Stimulated activated CD4-positive, alpha-beta T cell treated with anti-CD3 and anti-CD28 coated beads, Interleukin-15, amount 100 ng/mL, for 48 hours (primary cell): ENCODE data around the gene ZDHHC11.
"Not testable (repeated sequence)": the region's sequence is repeated elsewhere in the genome, so short reads cannot be mapped to it uniquely, and the experiment has no call there.

Experiments
- DNase-seq, 2 donors: peaks; one replicate each; pipeline ENCODE4 v3.0.0-alpha.2; 2020; ENCODE audit warnings: low read depth in 2 of 2

Gene ZDHHC11

GRCh38 chr5:761854-762710 is 88.7 kb downstream of the ZDHHC11 start:
- DNase-seq: no peak

GRCh38 chr5:761059-761771 is 89.6 kb downstream of the ZDHHC11 start:
- DNase-seq: no peak

GRCh38 chr5:760363-761058 is 90.3 kb downstream of the ZDHHC11 start:
- DNase-seq: no peak

GRCh38 chr5:759781-760362 is 90.9 kb downstream of the ZDHHC11 start:
- DNase-seq: no peak

DNA sequence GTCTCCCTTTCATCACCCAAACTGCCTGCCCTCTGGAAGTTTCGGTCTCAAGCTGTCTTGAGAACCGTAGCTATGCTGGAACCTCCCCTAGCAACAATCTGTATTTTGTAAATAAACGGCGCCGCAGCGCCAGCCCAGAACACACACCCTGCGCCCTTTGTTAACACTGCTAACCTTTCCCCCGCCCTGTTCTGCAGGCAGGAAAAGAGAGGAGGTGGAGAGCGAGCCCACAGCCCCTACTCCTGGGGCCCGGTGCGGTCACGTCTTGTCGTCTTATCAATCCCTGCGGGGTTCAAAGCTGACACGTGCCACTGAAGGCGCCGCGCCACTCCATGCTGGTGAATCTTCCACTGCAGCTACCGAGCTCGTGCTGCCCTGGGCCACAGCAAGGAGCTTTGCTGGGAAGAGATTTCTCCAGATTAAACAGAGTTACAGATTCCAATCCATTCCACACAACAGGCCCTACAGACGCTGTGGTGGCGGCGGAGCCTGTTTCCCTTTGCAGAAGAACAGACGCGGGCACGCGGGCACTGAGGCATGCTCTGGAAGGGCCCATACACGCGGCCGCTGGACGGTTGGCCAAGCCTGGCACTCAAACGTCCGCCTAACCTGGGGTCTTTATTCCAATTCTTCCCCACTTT is 91.6 kb downstream of the ZDHHC11 start:
- no peak for DNase-seq

- DNase-seq: no peak
Measured at GRCh38 chr5:758698-759053, 92.1 kb downstream of the ZDHHC11 start.

DNA sequence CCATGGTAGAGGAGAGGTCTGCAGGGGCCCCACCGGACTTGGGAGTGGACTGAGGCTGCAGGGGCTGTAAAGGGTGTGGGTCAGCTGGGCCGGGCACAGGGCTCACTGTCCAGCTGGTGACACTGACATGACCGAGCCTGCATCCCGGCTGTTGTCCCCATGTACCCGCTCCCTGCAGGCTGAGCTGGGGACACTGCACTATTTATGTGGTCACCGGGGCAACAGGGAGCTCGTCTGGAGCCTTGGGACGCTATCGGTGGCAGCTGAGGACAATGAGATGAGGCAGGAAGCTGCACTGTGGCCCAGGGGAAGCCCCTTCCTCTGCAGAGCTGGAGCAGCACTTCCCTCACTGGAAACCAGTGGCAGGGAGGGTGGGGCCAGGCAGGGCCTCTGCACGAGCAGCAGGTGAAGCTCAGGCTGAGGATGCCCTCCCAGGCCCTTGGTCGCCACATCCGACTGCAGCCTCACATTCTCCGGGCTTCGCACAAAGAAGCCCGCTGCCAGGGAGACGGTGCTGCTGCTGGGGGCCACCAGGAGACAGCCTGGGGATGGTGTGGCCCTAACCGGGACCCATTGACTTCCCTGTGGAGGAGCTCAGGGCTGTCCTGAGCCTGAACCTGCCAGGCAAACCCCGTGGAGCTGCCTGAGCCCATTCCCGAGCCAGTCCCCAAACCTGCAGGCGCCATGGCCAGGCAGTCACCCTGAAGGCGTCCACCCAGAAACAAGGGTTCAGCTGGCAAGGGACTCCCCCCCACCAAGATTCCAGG is 92.7 kb downstream of the ZDHHC11 start:
- DNase-seq: no peak

- DNase-seq: no peak
Measured at GRCh38 chr5:757346-757930, 93.3 kb downstream of the ZDHHC11 start.

GRCh38 chr5:756865-757345 is 93.9 kb downstream of the ZDHHC11 start:
- no peak for DNase-seq

DNA sequence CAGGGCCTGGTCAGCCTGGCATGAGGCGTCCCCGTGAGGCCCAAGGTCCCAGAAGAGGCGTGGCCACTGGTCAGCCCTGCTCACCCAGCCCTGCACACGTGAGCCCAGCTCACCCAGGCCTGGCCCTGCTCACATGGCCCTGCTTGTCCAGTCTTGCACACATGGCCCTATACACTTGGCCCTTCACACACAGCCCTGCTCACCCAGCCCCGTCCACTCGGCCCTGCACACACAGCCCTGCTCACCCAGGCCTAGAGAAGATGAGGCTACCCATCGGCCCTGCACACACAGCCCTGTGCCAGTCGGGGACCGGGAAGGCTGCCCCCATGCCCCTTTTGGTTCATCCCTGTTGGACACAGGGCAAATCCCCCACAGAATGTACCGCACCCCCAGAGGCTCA is 94.6 kb downstream of the ZDHHC11 start:
- DNase-seq: no peak

GRCh38 chr5:754143-754632 is 96.6 kb downstream of the ZDHHC11 start:
- peak in 1 of 2 donors; percentile 32 for DNase-seq

DNA sequence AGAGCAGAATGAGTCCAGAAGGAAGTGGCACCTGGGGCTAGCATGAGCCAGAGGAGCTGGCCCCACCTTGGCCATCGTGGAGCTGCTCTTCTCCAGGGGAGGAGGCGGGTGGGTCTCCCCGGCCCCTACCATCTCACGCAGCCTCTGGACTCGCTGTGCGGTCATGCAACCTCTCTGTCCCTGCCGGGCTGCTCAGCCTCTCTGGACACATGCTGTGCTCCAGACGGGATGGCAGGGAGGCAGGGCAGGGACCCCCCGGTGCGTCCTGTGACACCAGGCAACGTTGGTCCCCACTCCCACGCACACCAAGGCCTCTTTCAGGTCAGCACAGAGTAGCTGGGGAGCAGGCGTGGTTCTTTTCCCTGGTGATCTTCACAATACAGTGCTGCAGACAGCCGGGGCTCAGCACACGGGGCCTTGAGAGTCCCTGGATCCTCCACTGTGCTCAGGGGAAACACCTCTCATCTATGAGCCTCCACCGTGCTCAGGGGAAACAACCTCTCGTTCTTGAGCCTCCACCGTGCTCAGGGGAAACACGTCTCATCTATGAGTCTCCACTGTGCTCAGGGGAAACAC is 97.1 kb downstream of the ZDHHC11 start:
- DNase-seq: not testable (repeated sequence)

GRCh38 chr5:752532-753115 is 98.2 kb downstream of the ZDHHC11 start:
- DNase-seq: not testable (repeated sequence)

DNA sequence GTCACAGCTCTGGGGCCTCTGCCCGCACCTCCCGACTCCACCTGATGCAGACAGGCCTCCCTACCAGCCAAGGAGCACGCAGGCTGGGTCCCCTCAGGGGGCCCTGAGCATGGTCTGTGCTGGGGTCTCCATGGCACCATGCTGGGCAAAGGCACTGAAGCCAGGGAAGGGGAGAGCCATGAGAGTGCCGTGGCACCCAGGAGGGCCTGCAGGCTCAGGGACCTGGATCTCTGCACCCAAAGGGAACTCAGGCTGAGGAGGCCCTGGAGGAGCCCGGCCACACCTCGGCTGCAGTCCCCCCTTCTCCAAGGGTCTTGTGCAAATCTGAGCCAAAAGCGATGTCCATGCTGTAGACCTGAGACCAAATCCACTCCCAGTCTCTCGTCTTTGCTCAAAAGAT is 98.8 kb downstream of the ZDHHC11 start:
- DNase-seq: not testable (repeated sequence)

DNA sequence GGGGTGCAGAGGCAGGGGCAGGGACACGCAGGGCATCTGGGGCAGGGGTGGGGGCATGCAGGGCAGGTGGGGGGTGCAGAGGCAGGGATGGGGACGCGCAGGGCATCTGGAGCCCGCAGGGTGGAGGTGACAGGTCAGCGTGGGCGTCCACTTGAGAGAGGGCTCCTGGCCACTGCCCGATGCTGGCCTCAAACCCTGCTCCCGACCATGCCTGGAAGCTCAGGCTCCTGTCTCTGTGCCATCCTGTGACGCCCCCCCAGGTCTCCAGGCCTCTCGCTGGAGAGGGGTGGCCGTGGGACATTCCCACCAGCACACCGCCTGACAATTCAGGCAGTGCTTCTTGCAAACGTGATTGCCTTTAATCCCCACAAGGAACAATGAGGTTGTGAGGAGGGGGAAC is 99.3 kb downstream of the ZDHHC11 start:
- no peak for DNase-seq

- not testable (repeated sequence) for DNase-seq
Measured at GRCh38 chr5:750226-750625, 100.6 kb downstream of the ZDHHC11 start.

GRCh38 chr5:749101-749670 is 101.6 kb downstream of the ZDHHC11 start:
- DNase-seq: no peak

DNA sequence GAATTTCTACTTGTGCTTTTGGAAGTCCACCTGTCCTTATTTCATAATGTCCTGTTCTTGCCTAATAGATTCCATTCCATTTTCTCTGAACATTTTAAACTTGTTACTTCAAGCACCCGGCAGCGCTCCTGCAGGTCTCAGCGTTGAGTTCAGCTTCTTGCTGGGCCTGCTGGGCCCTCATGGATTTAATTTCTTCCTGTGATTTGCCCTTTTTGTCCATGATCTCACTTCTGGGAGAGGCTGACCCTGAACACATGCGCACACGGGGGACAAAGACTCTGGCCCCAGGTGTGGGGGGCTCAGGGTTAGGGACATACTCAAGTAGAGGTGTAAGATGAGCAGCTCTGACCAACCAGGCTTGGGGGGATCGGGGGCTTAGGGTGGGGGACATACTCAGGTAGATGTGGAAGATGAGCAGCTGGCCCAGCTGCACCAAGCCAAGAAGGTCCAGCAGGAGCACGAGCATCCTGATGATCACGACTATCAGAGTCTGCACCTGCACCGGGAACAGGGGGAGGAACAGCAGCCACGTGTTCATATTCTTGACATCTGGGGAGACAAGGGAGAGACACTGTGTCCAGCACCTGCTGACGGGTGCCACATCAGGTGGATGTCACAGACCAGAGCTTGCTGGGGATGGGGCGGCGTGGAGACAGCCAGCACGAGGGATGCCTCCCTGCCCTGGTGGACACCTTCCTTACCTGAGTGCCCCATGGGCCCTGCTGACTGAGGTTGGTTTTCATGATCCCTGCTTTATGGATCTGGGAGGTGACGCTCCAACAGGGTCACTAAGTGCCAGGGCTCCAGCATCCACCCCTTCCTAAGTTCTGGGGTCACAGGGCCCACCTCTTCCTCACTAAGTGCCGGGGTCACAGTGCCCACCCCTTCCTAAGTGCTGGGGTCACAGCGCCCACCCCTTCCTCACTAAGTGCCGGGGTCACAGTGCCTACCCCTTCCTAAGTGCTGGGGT is 102.5 kb downstream of the ZDHHC11 start:
- DNase-seq: not testable (repeated sequence)
